GM20000 (cell line): ENCODE measurements around the gene NSG1.
"Not testable (repeated sequence)": the region's sequence is repeated elsewhere in the genome, so short reads cannot be mapped to it uniquely, and the experiment has no call there.

Experiments used
- DNase-seq: peaks from one replicate; pipeline ENCODE4 v3.0.0; 2012; ENCODE audit warnings: low spot score
- TF ChIP-seq, protein P1 (sequence below): IDR thresholded peaks from 2 replicates; pipeline ENCODE4 v1.5.1; 2012; ENCODE audit warnings: mild to moderate bottlenecking, control low read depth; ENCODE audit errors: extremely low read depth, missing control alignments

Gene NSG1

DNA sequence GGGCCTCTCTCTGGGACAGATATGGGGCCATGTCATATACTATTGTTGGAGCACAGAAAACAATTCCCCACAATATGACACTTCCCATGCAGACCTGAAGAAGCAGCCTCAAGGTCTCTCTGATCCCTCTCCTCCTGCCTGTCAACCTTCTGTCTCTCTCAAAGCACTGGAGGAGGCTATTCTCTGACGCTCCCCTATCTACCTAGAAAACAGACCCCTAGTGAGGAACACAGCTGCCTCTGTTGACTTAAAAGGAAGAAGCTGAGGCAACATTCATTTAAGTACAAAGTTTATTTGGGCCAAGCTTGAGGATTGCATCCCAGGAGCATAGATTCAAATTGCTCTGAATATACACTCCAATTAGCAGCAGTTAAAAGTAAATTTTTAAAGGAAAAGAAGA is 39.3 kb upstream of the NSG1 start:
- TF ChIP-seq, protein P1, sequence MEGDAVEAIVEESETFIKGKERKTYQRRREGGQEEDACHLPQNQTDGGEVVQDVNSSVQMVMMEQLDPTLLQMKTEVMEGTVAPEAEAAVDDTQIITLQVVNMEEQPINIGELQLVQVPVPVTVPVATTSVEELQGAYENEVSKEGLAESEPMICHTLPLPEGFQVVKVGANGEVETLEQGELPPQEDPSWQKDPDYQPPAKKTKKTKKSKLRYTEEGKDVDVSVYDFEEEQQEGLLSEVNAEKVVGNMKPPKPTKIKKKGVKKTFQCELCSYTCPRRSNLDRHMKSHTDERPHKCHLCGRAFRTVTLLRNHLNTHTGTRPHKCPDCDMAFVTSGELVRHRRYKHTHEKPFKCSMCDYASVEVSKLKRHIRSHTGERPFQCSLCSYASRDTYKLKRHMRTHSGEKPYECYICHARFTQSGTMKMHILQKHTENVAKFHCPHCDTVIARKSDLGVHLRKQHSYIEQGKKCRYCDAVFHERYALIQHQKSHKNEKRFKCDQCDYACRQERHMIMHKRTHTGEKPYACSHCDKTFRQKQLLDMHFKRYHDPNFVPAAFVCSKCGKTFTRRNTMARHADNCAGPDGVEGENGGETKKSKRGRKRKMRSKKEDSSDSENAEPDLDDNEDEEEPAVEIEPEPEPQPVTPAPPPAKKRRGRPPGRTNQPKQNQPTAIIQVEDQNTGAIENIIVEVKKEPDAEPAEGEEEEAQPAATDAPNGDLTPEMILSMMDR: no peak

DNA sequence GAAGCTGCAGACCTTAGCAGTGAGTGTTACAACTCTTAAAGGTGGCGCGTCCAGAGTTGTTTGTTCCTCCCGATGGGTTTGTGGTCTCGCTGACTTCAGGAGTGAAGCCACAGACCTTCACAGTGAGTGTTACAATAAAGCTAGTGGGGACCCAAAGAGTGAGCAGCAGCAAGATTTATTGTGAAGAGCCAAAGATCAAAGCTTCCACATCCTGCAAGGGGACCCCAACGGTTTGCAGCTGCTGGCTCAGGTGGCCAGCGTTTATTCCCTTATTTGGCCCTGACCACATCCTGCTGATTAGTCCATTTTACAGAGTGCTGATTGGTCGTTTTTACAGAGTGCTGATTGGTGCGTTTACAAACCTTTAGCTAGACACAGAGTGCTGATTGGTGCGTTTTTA is 38.3 kb upstream of the NSG1 start:
- not testable (repeated sequence) for DNase-seq

More for the DNA sequence above, 39.3 kb upstream of the NSG1 start:
- DNase-seq: no peak

DNA sequence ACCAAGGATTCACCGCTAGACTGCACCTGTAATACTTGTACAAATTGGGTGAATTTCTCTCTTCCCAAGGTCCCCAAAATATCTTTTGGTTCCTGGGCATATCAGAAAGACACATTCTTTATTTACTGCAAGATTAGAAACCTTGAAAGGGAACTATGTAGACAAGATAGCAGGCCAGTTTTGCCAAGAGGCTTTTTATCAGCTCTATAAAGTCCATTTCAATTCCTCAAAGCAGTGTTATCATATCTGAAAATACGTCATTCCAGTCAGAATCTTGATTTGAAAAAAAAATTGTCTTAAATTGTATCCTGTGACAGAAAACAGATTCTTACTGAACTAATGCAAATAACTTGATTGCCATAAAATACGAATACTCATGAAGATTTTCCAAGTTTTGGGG is 37.0 kb upstream of the NSG1 start:
- TF ChIP-seq, protein P1: no peak
- DNase-seq: no peak

DNA sequence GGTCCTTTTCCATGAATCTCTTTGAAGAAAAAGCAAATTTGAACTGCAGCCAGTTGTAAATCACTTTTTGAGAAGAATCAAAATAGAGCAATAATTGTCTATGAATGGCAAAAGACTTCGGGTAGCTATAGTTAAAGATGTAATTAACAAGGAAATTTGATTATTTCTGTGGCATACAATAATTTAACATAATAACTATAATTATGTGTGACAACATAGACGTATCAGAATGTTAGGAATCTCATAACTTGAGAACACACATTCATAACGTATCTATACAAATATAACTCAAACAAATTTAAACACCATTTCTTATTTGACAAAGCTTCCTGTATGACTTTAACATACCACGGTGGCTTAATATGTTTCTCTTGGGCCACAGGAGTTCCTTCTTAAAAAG is 36.0 kb upstream of the NSG1 start:
- no peak for DNase-seq
- TF ChIP-seq, protein P1: no peak

DNA sequence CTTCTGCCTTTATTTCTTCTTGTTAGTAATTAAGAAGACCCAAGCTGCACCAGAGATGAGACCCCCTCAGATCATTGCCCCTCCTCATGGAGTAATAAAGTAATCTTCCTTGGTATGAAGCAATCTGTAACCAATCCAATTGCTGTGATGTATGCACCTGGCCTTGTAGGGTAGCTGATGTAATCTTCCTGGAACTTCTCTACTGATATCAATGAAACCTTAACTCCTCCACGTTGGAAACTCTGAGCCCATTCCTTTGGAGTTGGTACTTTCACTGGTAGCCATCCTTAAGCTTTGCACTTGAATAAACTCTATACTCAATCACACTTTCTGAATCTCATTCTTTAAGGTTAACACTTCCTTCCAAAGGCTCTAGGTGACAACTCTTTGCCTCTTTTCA is 31.6 kb upstream of the NSG1 start:
- TF ChIP-seq, protein P1: no peak
- DNase-seq: no peak

DNA sequence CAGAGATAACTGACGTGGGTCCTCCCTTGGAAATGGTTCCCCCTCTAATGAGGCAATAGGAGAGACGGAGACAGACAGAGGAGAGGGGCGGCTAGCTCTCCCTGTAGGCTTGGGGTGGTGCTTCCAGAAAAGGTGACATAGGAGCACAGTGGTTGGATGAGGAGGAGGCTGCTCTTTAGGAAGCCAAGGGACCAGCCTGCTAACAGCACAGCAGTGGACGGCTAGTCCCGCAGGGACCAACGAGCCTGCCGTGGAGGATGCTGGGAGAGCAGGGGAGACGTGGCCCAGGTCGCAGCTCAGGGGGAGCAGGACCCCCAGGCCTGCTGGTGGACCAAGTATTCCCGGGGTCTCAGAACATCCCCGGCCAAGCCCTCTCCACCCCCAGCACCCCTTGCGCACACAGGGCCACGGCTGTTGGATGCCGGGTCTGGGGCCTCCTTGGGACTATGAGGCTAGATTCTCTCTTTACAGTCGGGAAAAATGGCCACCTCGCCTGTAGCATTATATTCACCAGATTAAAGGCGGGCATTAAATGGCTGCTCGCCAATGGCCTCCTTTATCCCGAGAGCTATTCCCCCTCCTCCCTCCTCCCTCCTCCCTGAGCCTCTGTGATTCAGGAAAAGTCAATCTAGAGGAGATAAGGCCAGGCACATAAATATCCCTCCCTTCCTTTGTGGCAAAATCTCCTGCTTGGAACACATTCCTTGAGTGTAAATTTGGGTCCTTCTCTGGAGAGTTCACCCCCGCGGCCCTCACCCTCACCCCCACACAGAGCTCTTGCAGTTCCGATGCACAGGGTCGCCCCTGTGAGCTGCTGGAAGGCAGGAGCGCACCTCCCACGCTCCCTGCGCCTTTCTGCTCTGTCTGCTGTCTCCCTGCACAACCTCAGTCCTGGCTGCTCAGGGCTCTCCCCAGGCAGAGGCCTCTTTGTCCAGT is 30.5 kb upstream of the NSG1 start:
- TF ChIP-seq, protein P1: no peak
- DNase-seq: no peak

DNA sequence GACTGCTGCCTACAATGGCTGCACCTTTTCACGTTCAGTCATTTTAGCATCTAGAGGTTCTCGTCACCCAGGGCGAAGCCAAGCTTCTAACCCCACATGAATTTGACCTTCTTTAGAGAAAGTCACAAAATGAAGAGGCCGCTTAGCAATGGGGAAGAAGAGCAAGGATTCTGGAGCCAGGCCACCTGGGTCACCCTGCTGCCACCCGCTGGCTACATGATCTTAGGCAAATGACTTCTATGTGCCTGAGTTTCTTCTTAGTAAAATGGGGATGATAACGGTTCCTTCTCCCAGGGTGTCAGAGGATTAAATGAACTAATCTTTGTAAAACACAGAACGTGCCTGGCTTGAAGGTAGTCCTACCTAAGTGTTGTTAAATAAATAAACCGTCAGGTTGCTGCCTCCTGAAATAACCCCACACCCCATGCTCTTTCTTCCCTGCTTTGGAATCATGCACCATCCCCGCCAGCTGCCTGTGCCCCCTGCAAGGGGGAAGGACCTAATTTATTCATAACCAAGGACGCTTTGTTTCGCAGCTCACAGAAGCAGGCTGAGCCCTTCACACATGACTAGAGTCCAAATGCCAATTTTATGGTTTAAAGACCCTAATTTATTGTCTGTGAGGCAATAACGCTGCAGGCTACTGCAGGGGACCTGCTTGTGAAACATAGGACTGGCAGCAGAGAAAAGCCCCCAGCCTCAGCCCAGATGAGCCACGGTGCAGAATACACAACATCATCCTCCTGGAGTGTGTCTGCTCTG is 28.6 kb upstream of the NSG1 start:
- DNase-seq: no peak

More for the DNA sequence above, 28.6 kb upstream of the NSG1 start:
- TF ChIP-seq, protein P1: no peak
